Stomach (tissue), 9 donors: Measurements from ENCODE around the gene VWA8. TPM values are rescaled to one million over a fixed set of nuclear protein-coding genes. Genes with fewer than 3 reads are reported as not detected.
"Not testable (repeated sequence)": the region's sequence is repeated elsewhere in the genome, so short reads cannot be mapped to it uniquely, and the experiment has no call there.

Source experiments
- DNase-seq, 2 donors: peaks; one replicate each; pipeline versions ENCODE4 v3.0.0 to v3.0.0-alpha.2; 2013 to 2019
- H3K27ac ChIP-seq, 5 donors: fragments of 200-600 bp in 4 of 5; sonication (generic) in 4 of 5; one replicate each; pipeline ENCODE4 v1.5.1; 2013 to 2019; ENCODE audit warnings: mild to moderate bottlenecking in 1 of 5, moderate library complexity in 1 of 5
- H3K27me3 ChIP-seq, 3 donors: fragments of 200-600 bp; sonication (generic); one replicate each; pipeline ENCODE4 v1.5.1; 2017 to 2019; ENCODE audit warnings: mixed run types in 1 of 3
- H3K36me3 ChIP-seq, 4 donors: fragments of 200-600 bp; sonication (generic); 1 replicate in 3 of 4; 2 replicates in 1 of 4; pipeline ENCODE4 v1.5.1; 2016 to 2019
- H3K4me1 ChIP-seq, 4 donors: fragments of 200-600 bp; sonication (generic); one replicate each; pipeline ENCODE4 v1.5.1; 2016 to 2019
- H3K4me3 ChIP-seq, 4 donors: fragments of 200-600 bp; sonication (generic) in 3 of 4; one replicate each; pipeline ENCODE4 v1.5.1; 2016 to 2019; ENCODE audit warnings: mild to moderate bottlenecking in 1 of 4
- H3K9me3 ChIP-seq, 4 donors: fragments of 200-600 bp; sonication (generic); one replicate each; pipeline ENCODE4 v1.5.1; 2016 to 2019
- EP300 ChIP-seq: sonication (generic); formaldehyde crosslinking; IDR thresholded peaks from one replicate; pipeline ENCODE4 v1.6.1; 2017; ENCODE audit warnings: antibody characterized with exemption
- POLR2A ChIP-seq, 4 donors: fragments of 450-650 bp; IDR thresholded peaks; one replicate each; pipeline ENCODE4 v1.6.1; 2016; ENCODE audit warnings: antibody characterized with exemption in 4 of 4, control low read depth in 2 of 4, mild to moderate bottlenecking in 1 of 4, moderate library complexity in 1 of 4
- POLR2AphosphoS5 ChIP-seq, 3 donors: sonication (generic); formaldehyde crosslinking; IDR thresholded peaks; one replicate each; pipeline ENCODE4 v1.6.1; 2016; ENCODE audit warnings: antibody characterized with exemption in 3 of 3
- WGBS, 5 donors: extraction: QIAGEN DNeasy Blood & Tissue Kit in 3 of 5; methylation state at CpG; one replicate each; pipeline versions ENCODE4 v1.1.5 to v1.1.7; 2013 to 2018; 5-methylcytosine and 5-hydroxymethylcytosine counted together
- intact Hi-C: fragments of 100-400 bp; cut with DNase I; formaldehyde crosslinking; loops from one replicate; pipeline ENCODE4 v1.15.1; 2023; ENCODE audit warnings: low total_unique reads
- polyA plus RNA-seq, 3 donors: library from polyadenylated mRNA; stranded (reverse); fragments of 200-250 nt; gene quantifications; one replicate each; pipeline ENCODE4 v1.2.3, GENCODE V29; 2013
- total RNA-seq, 5 donors: library from RNA; depleted of rRNA; stranded (reverse); fragments of >200 nt; gene quantifications; one replicate each; pipeline versions ENCODE4 v1.1.0 to v1.2.3, GENCODE V29; 2014 to 2016
- TF ChIP-seq, protein P1 (sequence below), 7 experiments: fragments of 450-650 bp in 4 of 7; fragments of 200-600 bp in 3 of 7; sonication (generic) in 3 of 7; IDR thresholded peaks; one replicate each; pipeline ENCODE4 v1.5.1; 2016 to 2019; ENCODE audit warnings: antibody characterized with exemption in 7 of 7, control low read depth in 2 of 7, mild to moderate bottlenecking in 1 of 7
- donor health status: healthy with polysubstance abuse.
- donor health status: Bipolar disorder and iron deficiency.
- donor health status: healthy.

The VWA8 gene
- total and polyA plus RNA-seq, 8 donors, result 3.3 to 99.2 (median 25.4) TPM

- Histone ChIP-seq H3K27ac (no peak overlapping the region), H3K4me3 (no peak overlapping the region), H3K27me3 (no peaks in the 10 kb centered on the region), H3K4me1 (peaks cover 0 to 13% (median 4%) of the 10 kb centered on the region in 4 donors), H3K9me3 (no peaks in the 10 kb centered on the region), H3K36me3 (peaks cover 3 to 20% (median 11%) of the 10 kb centered on the region in 4 donors)
- intact Hi-C loops, result no loop called here
- WGBS, 5 donors, result 63 to 80% (median 71%) methylated on average over 2 of the region's 2 CpGs
- no peak for TF ChIP-seq POLR2AphosphoS5 (IDR thresholded peaks at IDR 0.05)
- TF ChIP-seq, protein P1, sequence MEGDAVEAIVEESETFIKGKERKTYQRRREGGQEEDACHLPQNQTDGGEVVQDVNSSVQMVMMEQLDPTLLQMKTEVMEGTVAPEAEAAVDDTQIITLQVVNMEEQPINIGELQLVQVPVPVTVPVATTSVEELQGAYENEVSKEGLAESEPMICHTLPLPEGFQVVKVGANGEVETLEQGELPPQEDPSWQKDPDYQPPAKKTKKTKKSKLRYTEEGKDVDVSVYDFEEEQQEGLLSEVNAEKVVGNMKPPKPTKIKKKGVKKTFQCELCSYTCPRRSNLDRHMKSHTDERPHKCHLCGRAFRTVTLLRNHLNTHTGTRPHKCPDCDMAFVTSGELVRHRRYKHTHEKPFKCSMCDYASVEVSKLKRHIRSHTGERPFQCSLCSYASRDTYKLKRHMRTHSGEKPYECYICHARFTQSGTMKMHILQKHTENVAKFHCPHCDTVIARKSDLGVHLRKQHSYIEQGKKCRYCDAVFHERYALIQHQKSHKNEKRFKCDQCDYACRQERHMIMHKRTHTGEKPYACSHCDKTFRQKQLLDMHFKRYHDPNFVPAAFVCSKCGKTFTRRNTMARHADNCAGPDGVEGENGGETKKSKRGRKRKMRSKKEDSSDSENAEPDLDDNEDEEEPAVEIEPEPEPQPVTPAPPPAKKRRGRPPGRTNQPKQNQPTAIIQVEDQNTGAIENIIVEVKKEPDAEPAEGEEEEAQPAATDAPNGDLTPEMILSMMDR (IDR thresholded peaks at IDR 0.05), result no peak
- no peak for TF ChIP-seq POLR2A (IDR thresholded peaks at IDR 0.05)
- TF ChIP-seq EP300, result no peak
- DNase-seq, result peak in 1 of 2 donors; percentile 9
Measured at GRCh38 chr13:41837629-41838028, 123.3 kb downstream of the VWA8 start.

GRCh38 chr13:41835871-41836270 lies 125.0 kb downstream of the VWA8 start:
- Histone ChIP-seq H3K9me3 (no peaks in the 10 kb centered on the region), H3K27ac (no peak overlapping the region), H3K4me1 (peaks cover 0 to 7% (median 0%) of the 10 kb centered on the region in 4 donors), H3K36me3 (peaks cover 3 to 20% (median 14%) of the 10 kb centered on the region in 4 donors), H3K4me3 (no peak overlapping the region), H3K27me3 (no peaks in the 10 kb centered on the region)
- intact Hi-C loops, result no loop called here
- TF ChIP-seq POLR2AphosphoS5 (IDR thresholded peaks at IDR 0.05) (no peak), POLR2A (IDR thresholded peaks at IDR 0.05) (no peak), EP300 (no peak)
- TF ChIP-seq, protein P1 (IDR thresholded peaks at IDR 0.05), result no peak
- DNase-seq, result no peak
- WGBS, 5 donors, result 71 to 95% (median 91%) methylated on average over 2 of the region's 2 CpGs

DNA sequence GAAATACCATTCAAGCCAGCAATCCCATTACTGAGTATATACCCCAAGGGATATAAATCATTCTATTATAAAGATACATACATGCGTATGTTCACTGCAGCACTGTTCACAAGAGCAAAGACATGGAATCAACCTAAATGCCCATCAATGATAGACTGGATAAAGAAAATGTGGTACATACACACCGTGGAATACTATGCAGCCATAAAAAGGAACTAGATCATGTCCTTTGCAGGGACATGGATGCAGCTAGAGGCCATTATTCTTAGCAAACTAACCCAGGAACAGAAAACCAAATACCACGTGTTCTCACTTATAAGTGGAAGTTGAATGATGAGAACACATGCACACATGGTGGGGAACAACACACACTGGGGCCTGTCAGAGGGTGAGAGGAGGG lies 126.2 kb downstream of the VWA8 start:
- H3K4me3 ChIP-seq, H3K4me1 ChIP-seq, H3K27ac ChIP-seq, intact Hi-C loops, H3K27me3 ChIP-seq, DNase-seq, H3K9me3 ChIP-seq: not testable (repeated sequence)
- H3K36me3 ChIP-seq, result peaks cover 3 to 21% (median 15%) of the 10 kb centered on the region in 4 donors
- 94 to 99% (median 98%) methylated on average over 3 of the region's 3 CpGs for WGBS, 5 donors

DNA sequence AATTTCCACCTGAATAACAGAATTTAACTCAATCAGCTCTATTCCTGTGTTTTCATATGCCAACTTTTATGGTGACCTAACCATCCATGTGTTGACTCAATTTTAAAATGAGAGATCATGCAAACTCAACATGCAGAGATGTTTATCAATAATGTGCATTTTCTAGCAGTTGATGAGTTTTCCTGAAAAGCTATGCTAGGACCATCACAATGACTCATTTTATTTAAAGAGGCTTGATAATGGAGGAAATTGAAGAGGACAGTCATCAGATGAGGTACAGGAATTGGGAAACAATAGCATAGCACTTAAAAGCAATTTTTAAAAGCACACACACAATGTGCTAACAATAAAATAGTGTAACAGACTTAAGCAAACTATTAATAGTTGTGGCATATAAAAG lies 127.1 kb downstream of the VWA8 start:
- Histone ChIP-seq H3K4me1 (peaks cover 0 to 7% (median 0%) of the 10 kb centered on the region in 4 donors), H3K36me3 (peaks cover 3 to 24% (median 16%) of the 10 kb centered on the region in 4 donors), H3K4me3 (no peak overlapping the region), H3K9me3 (no peaks in the 10 kb centered on the region), H3K27ac (no peak overlapping the region), H3K27me3 (no peaks in the 10 kb centered on the region)
- intact Hi-C loops, result no loop called here
- TF ChIP-seq POLR2AphosphoS5 (IDR thresholded peaks at IDR 0.05), result no peak
- TF ChIP-seq EP300, result no peak
- TF ChIP-seq, protein P1 (IDR thresholded peaks at IDR 0.05), result no peak
- no peak for TF ChIP-seq POLR2A (IDR thresholded peaks at IDR 0.05)
- no peak for DNase-seq

GRCh38 chr13:41833201-41833600 lies 127.7 kb downstream of the VWA8 start:
- WGBS, 5 donors, result 94 to 99% (median 97%) methylated on average over 7 of the region's 7 CpGs
- no peak overlapping the region for H3K4me3 ChIP-seq
- intact Hi-C loops, result no loop called here
- H3K27ac ChIP-seq, result no peak overlapping the region
- DNase-seq, result no peak
- peaks cover 0 to 7% (median 1%) of the 10 kb centered on the region in 4 donors for H3K4me1 ChIP-seq
- H3K9me3 ChIP-seq, result no peaks in the 10 kb centered on the region
- H3K27me3 ChIP-seq, result no peaks in the 10 kb centered on the region
- TF ChIP-seq POLR2A (IDR thresholded peaks at IDR 0.05), result no peak
- no peak for TF ChIP-seq EP300
- peaks cover 3 to 24% (median 16%) of the 10 kb centered on the region in 4 donors for H3K36me3 ChIP-seq
